Sigmoid colon (tissue), 4 donors: ENCODE data around the gene FAM241A.

Experiments used
- CTCF ChIP-seq, 4 experiments: fragments of 450-650 bp in 3 of 4; fragments of 200-600 bp in 1 of 4; IDR thresholded peaks; one replicate each; pipeline ENCODE4 v1.5.1; 2016 to 2019; ENCODE audit warnings: antibody characterized with exemption in 4 of 4, mild to moderate bottlenecking in 3 of 4, moderate library complexity in 2 of 4
- EP300 ChIP-seq, 4 donors: sonication (generic); formaldehyde crosslinking; IDR thresholded peaks; one replicate each; pipeline ENCODE4 v1.6.1; 2017; ENCODE audit warnings: antibody characterized with exemption in 4 of 4
- POLR2A ChIP-seq, 2 donors: fragments of 450-650 bp; IDR thresholded peaks; one replicate each; pipeline ENCODE4 v1.6.1; 2016; ENCODE audit warnings: antibody characterized with exemption in 2 of 2, mild to moderate bottlenecking in 2 of 2, moderate library complexity in 2 of 2

DNA sequence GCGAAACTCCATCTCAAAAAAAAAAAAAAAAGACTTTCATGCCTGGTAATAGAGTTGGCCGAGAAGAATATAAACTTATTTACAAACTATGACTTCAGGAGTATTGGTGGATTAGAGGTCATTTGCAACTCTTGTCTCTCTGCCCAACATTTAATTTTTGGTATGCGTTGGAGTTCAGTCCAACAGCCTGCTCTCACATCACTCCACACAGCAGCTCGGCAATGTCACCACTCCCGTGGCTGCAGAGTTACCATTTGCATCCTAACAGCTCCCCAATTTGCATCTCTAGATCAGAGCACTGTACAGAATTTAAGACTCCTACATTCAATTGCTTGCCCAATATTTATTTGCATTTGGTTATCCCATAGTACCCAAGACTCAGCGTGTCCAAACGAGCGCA lies 45.4 kb downstream of the FAM241A start:
- no peak for TF ChIP-seq CTCF (IDR thresholded peaks at IDR 0.05)
- no peak for TF ChIP-seq POLR2A (IDR thresholded peaks at IDR 0.05)
- TF ChIP-seq EP300 (IDR thresholded peaks at IDR 0.05), result no peak
